Bronchial epithelial cell (primary cell): ENCODE data around the gene C13orf42. TPM values are rescaled to one million over a fixed set of nuclear protein-coding genes. Genes with fewer than 3 reads are reported as not detected.
"Not testable (repeated sequence)": the region's sequence is repeated elsewhere in the genome, so short reads cannot be mapped to it uniquely, and the experiment has no call there.

Source experiments
- DNase-seq: peaks from one replicate; pipeline ENCODE4 v3.0.0-alpha.2; 2010; ENCODE audit warnings: low read depth
- FAIRE-seq: peaks from 2 replicates; lab custom pipeline; 2011; peaks lifted over from hg19 to GRCh38; lab: Jason Lieb, UNC
- H3K27me3 ChIP-seq: 2 replicates; pipeline ENCODE4 v1.5.1; 2011; ENCODE audit warnings: low read length; ENCODE audit not compliant: control insufficient read depth, insufficient read depth
- H3K36me3 ChIP-seq: 2 replicates; pipeline ENCODE4 v1.5.1; 2011; ENCODE audit warnings: low read length; ENCODE audit not compliant: control insufficient read depth, insufficient read depth
- H3K4me3 ChIP-seq: 2 replicates; pipeline ENCODE4 v1.5.1; 2011; ENCODE audit warnings: mild to moderate bottlenecking, low read depth, low read length, control low read depth
- total RNA-seq: library from RNA; depleted of rRNA; stranded (reverse); fragments of >200 nt; gene quantifications from 2 replicates; pipeline ENCODE4 v1.2.1, GENCODE V29; 2014
- TF ChIP-seq, protein P1 (sequence below): IDR thresholded peaks from 2 replicates; pipeline ENCODE4 v1.5.1; 2011; ENCODE audit warnings: mild to moderate bottlenecking, moderate library complexity, low read length, control low read depth, inconsistent platforms; ENCODE audit not compliant: insufficient read depth, severe bottlenecking

C13orf42 gene
- total RNA-seq, 1 donor from 2014 or later: not detected

GRCh38 chr13:51093574-51093973 is 17.5 kb downstream of the C13orf42 start:
- no peaks in the 10 kb centered on the region for H3K36me3 ChIP-seq
- H3K27me3 ChIP-seq: peaks cover 3% of the 10 kb centered on the region
- TF ChIP-seq, protein P1, sequence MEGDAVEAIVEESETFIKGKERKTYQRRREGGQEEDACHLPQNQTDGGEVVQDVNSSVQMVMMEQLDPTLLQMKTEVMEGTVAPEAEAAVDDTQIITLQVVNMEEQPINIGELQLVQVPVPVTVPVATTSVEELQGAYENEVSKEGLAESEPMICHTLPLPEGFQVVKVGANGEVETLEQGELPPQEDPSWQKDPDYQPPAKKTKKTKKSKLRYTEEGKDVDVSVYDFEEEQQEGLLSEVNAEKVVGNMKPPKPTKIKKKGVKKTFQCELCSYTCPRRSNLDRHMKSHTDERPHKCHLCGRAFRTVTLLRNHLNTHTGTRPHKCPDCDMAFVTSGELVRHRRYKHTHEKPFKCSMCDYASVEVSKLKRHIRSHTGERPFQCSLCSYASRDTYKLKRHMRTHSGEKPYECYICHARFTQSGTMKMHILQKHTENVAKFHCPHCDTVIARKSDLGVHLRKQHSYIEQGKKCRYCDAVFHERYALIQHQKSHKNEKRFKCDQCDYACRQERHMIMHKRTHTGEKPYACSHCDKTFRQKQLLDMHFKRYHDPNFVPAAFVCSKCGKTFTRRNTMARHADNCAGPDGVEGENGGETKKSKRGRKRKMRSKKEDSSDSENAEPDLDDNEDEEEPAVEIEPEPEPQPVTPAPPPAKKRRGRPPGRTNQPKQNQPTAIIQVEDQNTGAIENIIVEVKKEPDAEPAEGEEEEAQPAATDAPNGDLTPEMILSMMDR: no peak
- H3K4me3 ChIP-seq: no peak overlapping the region
- peak; percentile 55 for DNase-seq
- FAIRE-seq: no peak

- Histone ChIP-seq H3K4me3 (no peak overlapping the region), H3K27me3 (no peaks in the 10 kb centered on the region), H3K36me3 (no peaks in the 10 kb centered on the region)
- FAIRE-seq: no peak
- no peak for DNase-seq
- TF ChIP-seq, protein P1: no peak
These were observed 19.2 kb downstream of the C13orf42 start for GRCh38 chr13:51091839-51092238.

- DNase-seq: no peak
- H3K36me3 ChIP-seq: no peaks in the 10 kb centered on the region
- no peak for FAIRE-seq
- no peaks in the 10 kb centered on the region for H3K27me3 ChIP-seq
- no peak overlapping the region for H3K4me3 ChIP-seq
- TF ChIP-seq, protein P1: no peak
These were observed 27.4 kb downstream of the C13orf42 start for GRCh38 chr13:51083706-51084105.

GRCh38 chr13:51080478-51081065 is 30.5 kb downstream of the C13orf42 start:
- H3K36me3 ChIP-seq, DNase-seq, H3K4me3 ChIP-seq, H3K27me3 ChIP-seq, FAIRE-seq: not testable (repeated sequence)

DNA sequence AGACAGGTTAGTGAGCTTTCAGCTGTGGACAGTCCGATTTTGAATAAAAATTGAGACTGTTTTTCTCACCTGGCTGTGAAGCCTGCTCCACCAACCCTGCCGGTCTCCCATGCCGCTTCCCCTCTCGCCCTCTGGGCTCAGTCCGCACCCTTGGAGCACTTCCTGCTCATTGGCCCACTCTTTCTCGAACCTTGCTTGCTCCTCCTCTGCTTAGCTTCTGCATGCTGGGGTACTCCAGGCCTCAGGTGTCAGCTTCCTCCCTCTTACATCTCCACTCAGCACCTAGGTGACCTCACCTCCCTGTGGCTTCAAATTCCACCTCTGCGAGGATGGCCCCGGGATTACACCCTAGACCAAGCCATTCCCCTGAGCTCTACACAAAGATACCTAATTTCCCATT is 39.6 kb downstream of the C13orf42 start:
- Histone ChIP-seq H3K36me3 (no peaks in the 10 kb centered on the region), H3K27me3 (no peaks in the 10 kb centered on the region), H3K4me3 (no peak overlapping the region)
- TF ChIP-seq, protein P1: no peak
- DNase-seq: no peak
- FAIRE-seq: no peak

- TF ChIP-seq, protein P1: peak; percentile 90
- no peak overlapping the region for H3K4me3 ChIP-seq
- peak; percentile 67 for DNase-seq
- no peaks in the 10 kb centered on the region for H3K36me3 ChIP-seq
- H3K27me3 ChIP-seq: no peaks in the 10 kb centered on the region
- peak; percentile 80 for FAIRE-seq
These were observed 40.9 kb downstream of the C13orf42 start for GRCh38 chr13:51070005-51070649.
